ENCODE results near the gene ZNF618. TPM values are rescaled to one million over a fixed set of nuclear protein-coding genes. Genes with fewer than 3 reads are reported as not detected.

The ZNF618 gene
- total RNA-seq, 4 donors from 2014 or later, result 2.1 to 6.2 (median 4.1) TPM

DNA sequence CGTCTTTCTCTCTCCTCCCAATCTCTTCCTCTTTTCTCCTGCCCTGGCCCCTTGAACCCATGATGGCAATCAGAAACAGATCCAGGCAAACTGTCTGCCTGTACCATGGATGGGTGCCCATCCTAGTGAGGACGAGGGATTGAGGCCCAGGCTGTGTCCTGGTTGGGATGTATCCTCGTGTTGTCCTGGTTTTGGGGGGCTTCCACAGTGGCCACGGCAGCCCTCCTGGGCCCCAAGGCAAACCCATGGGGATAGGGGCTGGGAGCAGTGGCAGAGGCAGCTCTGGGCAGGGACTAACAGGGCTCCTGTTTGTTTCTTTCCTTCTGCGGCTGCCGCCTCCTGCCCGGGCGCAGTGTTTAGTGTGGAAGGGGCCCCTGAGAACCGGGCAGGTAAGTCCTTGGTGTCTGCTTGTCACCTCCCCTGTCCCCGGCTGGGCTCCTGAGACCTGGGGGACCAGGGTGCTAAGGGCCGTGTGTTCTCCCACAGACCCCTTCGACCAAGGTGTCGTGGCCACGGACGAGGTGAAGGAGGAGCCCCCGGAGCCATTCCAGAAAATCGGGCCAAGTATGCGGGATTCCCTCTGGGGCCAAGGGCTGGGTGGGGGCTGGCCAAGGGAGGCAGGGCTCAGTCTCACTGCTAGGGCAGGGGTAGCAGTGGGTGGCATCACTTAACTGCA is 132.0 kb downstream of the ZNF618 start:
- TF ChIP-seq EP300 (IDR thresholded peaks at IDR 0.05) (no peak), POLR2A (IDR thresholded peaks at IDR 0.05) (no peak), POLR2AphosphoS5 (IDR thresholded peaks at IDR 0.05) (no peak)
- TF ChIP-seq, protein P1, sequence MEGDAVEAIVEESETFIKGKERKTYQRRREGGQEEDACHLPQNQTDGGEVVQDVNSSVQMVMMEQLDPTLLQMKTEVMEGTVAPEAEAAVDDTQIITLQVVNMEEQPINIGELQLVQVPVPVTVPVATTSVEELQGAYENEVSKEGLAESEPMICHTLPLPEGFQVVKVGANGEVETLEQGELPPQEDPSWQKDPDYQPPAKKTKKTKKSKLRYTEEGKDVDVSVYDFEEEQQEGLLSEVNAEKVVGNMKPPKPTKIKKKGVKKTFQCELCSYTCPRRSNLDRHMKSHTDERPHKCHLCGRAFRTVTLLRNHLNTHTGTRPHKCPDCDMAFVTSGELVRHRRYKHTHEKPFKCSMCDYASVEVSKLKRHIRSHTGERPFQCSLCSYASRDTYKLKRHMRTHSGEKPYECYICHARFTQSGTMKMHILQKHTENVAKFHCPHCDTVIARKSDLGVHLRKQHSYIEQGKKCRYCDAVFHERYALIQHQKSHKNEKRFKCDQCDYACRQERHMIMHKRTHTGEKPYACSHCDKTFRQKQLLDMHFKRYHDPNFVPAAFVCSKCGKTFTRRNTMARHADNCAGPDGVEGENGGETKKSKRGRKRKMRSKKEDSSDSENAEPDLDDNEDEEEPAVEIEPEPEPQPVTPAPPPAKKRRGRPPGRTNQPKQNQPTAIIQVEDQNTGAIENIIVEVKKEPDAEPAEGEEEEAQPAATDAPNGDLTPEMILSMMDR (IDR thresholded peaks at IDR 0.05), result no peak
- H3K4me1 ChIP-seq, result peaks cover 0 to 13% (median 0%) of the 10 kb centered on the region in 3 donors
- no peak for ATAC-seq
- peaks cover 0 to 60% of the 10 kb centered on the region in 2 donors for H3K36me3 ChIP-seq
- no peaks in the 10 kb centered on the region for H3K27me3 ChIP-seq
- WGBS, 2 donors (ENCODE audit: low coverage in 1 of 2), result 92 to 95% methylated on average over 1 to 2 of the region's 18 CpGs
- H3K9me3 ChIP-seq, result peaks cover 0 to 6% (median 0%) of the 10 kb centered on the region in 3 donors
- no peak overlapping the region for H3K27ac ChIP-seq
- no peak overlapping the region for H3K4me3 ChIP-seq

DNA sequence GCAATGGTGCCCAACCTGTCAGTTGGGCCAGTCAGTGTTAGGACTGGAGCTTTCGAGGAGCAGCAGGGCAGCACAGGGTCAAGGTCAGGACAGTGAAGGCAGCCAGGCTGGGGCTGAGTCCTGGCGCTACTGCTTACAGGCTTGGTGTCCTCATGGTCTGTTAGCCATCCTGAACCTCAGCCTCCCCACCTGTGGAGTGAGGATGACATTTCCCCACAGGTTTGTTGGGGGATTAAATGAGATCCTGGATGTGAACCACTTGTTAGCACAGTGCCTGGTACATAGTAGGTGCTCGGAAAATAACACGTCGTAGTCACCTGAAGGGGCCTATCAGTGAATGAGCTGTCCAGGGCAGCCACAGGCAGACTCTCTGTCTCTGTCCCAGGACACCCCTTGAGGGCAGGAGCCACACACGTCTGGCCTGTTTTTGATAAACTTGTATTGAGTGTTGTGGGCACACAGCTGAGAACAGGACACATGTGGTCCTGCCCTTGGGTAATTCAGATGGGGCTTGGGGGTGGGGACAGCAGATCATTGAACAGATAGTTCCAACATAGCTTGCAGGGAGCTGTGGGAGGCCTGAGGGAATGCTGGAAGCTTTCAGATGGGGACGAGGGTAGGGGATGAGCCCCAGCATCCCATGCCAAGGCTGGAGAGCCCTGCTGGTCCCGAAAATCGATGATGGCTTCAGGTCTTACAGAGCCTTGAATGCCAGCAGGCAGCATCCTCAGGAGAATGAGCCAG is 132.7 kb downstream of the ZNF618 start:
- no peak overlapping the region for H3K4me3 ChIP-seq
- peaks cover 0 to 6% (median 0%) of the 10 kb centered on the region in 3 donors for H3K9me3 ChIP-seq
- no peak for TF ChIP-seq POLR2AphosphoS5 (IDR thresholded peaks at IDR 0.05)
- no peak for TF ChIP-seq POLR2A (IDR thresholded peaks at IDR 0.05)
- TF ChIP-seq EP300 (IDR thresholded peaks at IDR 0.05), result no peak
- TF ChIP-seq, protein P1 (IDR thresholded peaks at IDR 0.05), result no peak
- H3K27ac ChIP-seq, result no peak overlapping the region
- 69 to 88% methylated on average over 2 to 3 of the region's 9 CpGs for WGBS, 2 donors (ENCODE audit: low coverage in 1 of 2)
- H3K36me3 ChIP-seq, result peaks cover 0 to 58% of the 10 kb centered on the region in 2 donors
- no peak for ATAC-seq
- no peaks in the 10 kb centered on the region for H3K27me3 ChIP-seq
- H3K4me1 ChIP-seq, result peaks cover 0 to 8% (median 0%) of the 10 kb centered on the region in 3 donors

DNA sequence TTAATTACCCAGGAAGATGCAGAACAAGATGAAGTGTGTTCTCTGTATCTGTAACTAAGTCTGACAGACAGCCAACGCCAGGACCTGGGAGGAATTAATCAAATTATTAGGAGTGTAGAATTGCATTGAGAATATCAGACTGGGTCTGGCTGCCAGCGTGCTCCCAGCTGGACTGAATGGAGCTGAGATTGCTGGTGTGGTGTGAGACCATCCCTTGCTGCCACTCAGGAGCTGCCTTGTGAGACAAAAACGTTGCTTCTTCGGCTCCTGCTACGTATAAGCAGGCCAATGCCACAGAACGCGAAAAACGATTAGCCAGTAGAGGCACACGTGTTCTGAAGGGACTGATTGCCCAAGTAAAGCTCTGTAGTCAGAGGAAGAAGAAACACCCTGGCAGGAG is 135.2 kb downstream of the ZNF618 start:
- no peaks in the 10 kb centered on the region for H3K27me3 ChIP-seq
- H3K4me1 ChIP-seq, result no peaks in the 10 kb centered on the region
- no peak overlapping the region for H3K4me3 ChIP-seq
- peaks cover 0 to 6% (median 0%) of the 10 kb centered on the region in 3 donors for H3K9me3 ChIP-seq
- no peak for ATAC-seq
- no peak overlapping the region for H3K27ac ChIP-seq
- WGBS, 2 donors (ENCODE audit: low coverage in 1 of 2), result 80 to 81% methylated on average over 4 to 6 of the region's 9 CpGs
- TF ChIP-seq POLR2AphosphoS5 (IDR thresholded peaks at IDR 0.05) (no peak), POLR2A (IDR thresholded peaks at IDR 0.05) (no peak), EP300 (IDR thresholded peaks at IDR 0.05) (no peak)
- TF ChIP-seq, protein P1 (IDR thresholded peaks at IDR 0.05), result no peak
- peaks cover 0 to 50% of the 10 kb centered on the region in 2 donors for H3K36me3 ChIP-seq

DNA sequence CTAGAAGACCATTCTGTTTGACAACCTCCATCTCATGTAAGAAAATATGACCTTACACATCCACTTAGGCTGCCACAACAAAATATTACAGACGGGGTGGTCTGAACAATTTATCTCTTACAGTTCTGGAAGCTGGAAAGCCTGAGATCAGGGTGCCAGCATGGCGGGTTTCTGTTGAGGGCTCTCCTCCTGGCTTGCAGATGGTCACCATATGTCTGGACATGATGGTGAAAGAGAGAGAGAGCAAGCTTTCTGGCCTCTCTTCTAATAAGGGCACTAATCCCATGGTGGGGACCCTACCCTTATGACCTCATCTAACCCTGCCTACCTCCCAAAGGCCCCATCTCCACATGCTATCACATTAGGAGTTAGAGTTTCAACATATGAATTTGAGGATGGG is 136.0 kb downstream of the ZNF618 start:
- WGBS, 2 donors (ENCODE audit: low coverage in 1 of 2), result 75% methylated on average over 2 of the region's 2 CpGs
- no peak for ATAC-seq

DNA sequence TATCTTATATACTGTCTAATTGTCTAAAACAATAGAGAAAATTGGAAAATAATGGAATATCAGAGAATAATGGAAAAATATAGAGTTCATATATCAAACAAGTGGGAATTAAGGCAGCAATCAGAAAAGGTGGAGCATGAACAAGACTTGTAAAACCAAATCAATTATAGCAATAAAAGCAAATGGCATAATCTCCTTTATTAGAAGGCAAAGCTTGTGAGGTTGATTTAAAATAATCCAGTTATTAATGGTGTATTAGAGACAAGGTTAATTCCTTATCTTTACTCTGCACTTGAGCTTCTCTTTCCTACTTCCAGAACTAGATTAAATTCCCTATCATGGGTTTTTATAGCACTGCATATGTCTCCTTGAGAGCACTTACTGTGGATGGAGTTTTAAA is 137.9 kb downstream of the ZNF618 start:
- Histone ChIP-seq H3K27ac (no peak overlapping the region), H3K27me3 (no peaks in the 10 kb centered on the region), H3K36me3 (peaks cover 0 to 52% of the 10 kb centered on the region in 2 donors), H3K4me1 (no peaks in the 10 kb centered on the region), H3K9me3 (peaks cover 0 to 6% (median 0%) of the 10 kb centered on the region in 3 donors), H3K4me3 (no peak overlapping the region)
- TF ChIP-seq POLR2A (IDR thresholded peaks at IDR 0.05), result no peak
- TF ChIP-seq POLR2AphosphoS5 (IDR thresholded peaks at IDR 0.05), result no peak
- TF ChIP-seq, protein P1 (IDR thresholded peaks at IDR 0.05), result no peak
- TF ChIP-seq EP300 (IDR thresholded peaks at IDR 0.05), result no peak
- ATAC-seq, result no peak

More for the DNA sequence above, 136.0 kb downstream of the ZNF618 start:
- peaks cover 0 to 50% of the 10 kb centered on the region in 2 donors for H3K36me3 ChIP-seq
- no peak overlapping the region for H3K4me3 ChIP-seq
- TF ChIP-seq POLR2A (IDR thresholded peaks at IDR 0.05) (no peak), POLR2AphosphoS5 (IDR thresholded peaks at IDR 0.05) (no peak), EP300 (IDR thresholded peaks at IDR 0.05) (no peak)
- no peaks in the 10 kb centered on the region for H3K27me3 ChIP-seq
- H3K9me3 ChIP-seq, result peaks cover 0 to 6% (median 0%) of the 10 kb centered on the region in 3 donors
- H3K4me1 ChIP-seq, result no peaks in the 10 kb centered on the region
- H3K27ac ChIP-seq, result no peak overlapping the region
